Body of pancreas (tissue), 4 donors: Measurements from ENCODE around the gene EDAR. TPM values are rescaled to one million over a fixed set of nuclear protein-coding genes. Genes with fewer than 3 reads are reported as not detected.

Experiments used
- ATAC-seq: fragments of 150-250 bp; one replicate; pipeline ENCODE4 v1.9.1; 2016
- DNase-seq, 4 donors: peaks; one replicate each; pipeline ENCODE4 v3.0.0-alpha.2; 2019
- H3K27ac ChIP-seq, 4 donors: fragments of 200-600 bp; sonication (generic); 1 replicate in 3 of 4; 2 replicates in 1 of 4; pipeline versions ENCODE4 v1.5.1 to v1.6.1; 2016 to 2019; ENCODE audit warnings: mild to moderate bottlenecking in 1 of 4, mixed read lengths in 1 of 4, moderate library complexity in 1 of 4
- H3K27me3 ChIP-seq, 2 donors: fragments of 200-600 bp; sonication (generic); one replicate each; pipeline ENCODE4 v1.6.0; 2016; ENCODE audit warnings: mild to moderate bottlenecking in 1 of 2
- H3K36me3 ChIP-seq, 2 donors: fragments of 200-600 bp; sonication (generic); replicated peaks in 1 of 2; 2 replicates each; pipeline ENCODE4 v1.5.1; 2016; ENCODE audit warnings: low read depth in 2 of 2; ENCODE audit not compliant: insufficient read depth in 1 of 2
- H3K4me1 ChIP-seq: fragments of 200-600 bp; sonication (generic); one replicate; pipeline ENCODE4 v1.6.0; 2016
- H3K4me3 ChIP-seq, 2 donors: fragments of 200-600 bp; sonication (generic); 1 replicate in 1 of 2; 2 replicates in 1 of 2; pipeline ENCODE4 v1.5.1; 2016 to 2019
- H3K9me3 ChIP-seq, 3 donors: fragments of 200-600 bp; sonication (generic); 1 replicate in 2 of 3; 2 replicates in 1 of 3; pipeline ENCODE4 v1.5.1; 2016
- POLR2A ChIP-seq, 3 donors: fragments of 450-650 bp; IDR thresholded peaks; one replicate each; pipeline ENCODE4 v1.6.1; 2016; ENCODE audit warnings: antibody characterized with exemption in 3 of 3, mild to moderate bottlenecking in 2 of 3
- WGBS, 2 donors: methylation state at CpG; one replicate each; pipeline ENCODE4 v1.1.5; 2017; 5-methylcytosine and 5-hydroxymethylcytosine counted together
- intact Hi-C: fragments of 100-400 bp; cut with DNase I; formaldehyde crosslinking; loops from one replicate; pipeline ENCODE4 v1.15.1; 2023
- total RNA-seq, 2 donors: library from RNA; depleted of rRNA; stranded (reverse); fragments of >200 nt; gene quantifications; one replicate each; pipeline ENCODE4 v1.1.0, GENCODE V29; 2016
- TF ChIP-seq, protein P1 (sequence below), 7 experiments: fragments of 450-650 bp in 4 of 7; fragments of 200-600 bp in 3 of 7; sonication (generic) in 3 of 7; IDR thresholded peaks; one replicate each; pipeline ENCODE4 v1.5.1; 2016 to 2019; ENCODE audit warnings: antibody characterized with exemption in 7 of 7

Gene EDAR
- total RNA-seq, 2 donors from 2014 or later: not detected

GRCh38 chr2:108994178-108994577, 5.2 kb upstream of the EDAR start:
- DNase-seq (no peak), ATAC-seq (no peak)
- H3K4me3 ChIP-seq: no peak overlapping the region
- no peaks in the 10 kb centered on the region for H3K36me3 ChIP-seq
- intact Hi-C loops: no loop called here
- whole genome bisulfite sequencing, 2 donors: 67 to 79% methylated on average over 6 of the region's 6 CpGs
- H3K4me1 ChIP-seq: no peaks in the 10 kb centered on the region
- H3K27ac ChIP-seq: no peak overlapping the region
- TF ChIP-seq POLR2A (IDR thresholded peaks at IDR 0.05): no peak
- TF ChIP-seq, protein P1, sequence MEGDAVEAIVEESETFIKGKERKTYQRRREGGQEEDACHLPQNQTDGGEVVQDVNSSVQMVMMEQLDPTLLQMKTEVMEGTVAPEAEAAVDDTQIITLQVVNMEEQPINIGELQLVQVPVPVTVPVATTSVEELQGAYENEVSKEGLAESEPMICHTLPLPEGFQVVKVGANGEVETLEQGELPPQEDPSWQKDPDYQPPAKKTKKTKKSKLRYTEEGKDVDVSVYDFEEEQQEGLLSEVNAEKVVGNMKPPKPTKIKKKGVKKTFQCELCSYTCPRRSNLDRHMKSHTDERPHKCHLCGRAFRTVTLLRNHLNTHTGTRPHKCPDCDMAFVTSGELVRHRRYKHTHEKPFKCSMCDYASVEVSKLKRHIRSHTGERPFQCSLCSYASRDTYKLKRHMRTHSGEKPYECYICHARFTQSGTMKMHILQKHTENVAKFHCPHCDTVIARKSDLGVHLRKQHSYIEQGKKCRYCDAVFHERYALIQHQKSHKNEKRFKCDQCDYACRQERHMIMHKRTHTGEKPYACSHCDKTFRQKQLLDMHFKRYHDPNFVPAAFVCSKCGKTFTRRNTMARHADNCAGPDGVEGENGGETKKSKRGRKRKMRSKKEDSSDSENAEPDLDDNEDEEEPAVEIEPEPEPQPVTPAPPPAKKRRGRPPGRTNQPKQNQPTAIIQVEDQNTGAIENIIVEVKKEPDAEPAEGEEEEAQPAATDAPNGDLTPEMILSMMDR (IDR thresholded peaks at IDR 0.05): no peak
- H3K9me3 ChIP-seq: no peaks in the 10 kb centered on the region
- H3K27me3 ChIP-seq: no peaks in the 10 kb centered on the region

DNA sequence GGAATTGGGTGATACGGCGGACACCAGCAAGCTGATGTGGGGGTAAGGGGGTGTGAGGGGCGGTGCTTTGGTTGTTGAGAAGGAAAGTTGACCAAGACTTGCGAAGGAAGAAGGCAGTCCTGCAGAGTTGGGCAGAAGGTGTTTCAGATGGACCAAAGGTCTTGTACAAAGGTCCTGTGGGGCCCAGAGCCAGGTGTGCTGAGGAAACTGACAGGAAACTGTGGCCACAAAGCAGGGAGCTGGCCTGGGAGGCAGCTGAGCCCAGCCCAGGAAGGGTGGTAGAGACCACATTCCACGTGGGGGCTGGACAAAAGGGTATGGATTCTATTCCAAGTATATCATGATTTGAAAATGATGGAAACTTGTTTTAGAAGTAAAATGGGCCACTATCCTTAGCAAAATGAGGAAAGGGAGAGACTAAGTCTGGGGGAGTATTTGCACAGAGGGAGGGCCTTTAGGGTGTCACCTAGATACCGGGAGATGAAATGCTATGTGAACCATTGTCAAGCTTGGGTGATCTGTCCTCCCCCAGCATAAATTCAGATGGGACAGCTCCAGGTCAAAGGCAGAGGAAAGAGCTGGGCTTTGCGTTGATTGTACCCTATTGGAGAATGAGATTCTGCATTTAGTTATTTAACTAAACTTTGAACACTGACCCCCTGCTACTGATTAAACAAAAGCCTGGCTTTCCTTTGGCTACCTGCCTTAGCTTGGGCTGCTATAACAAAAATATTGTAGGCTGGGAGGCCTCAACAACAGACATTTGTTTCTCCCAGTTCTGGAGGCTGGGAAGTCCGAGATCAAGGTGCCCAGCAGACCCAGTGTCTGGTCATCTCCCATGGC, 4.3 kb upstream of the EDAR start:
- H3K4me3 ChIP-seq: no peak overlapping the region
- ATAC-seq (no peak), DNase-seq (no peak)
- no peak overlapping the region for H3K27ac ChIP-seq
- TF ChIP-seq, protein P1 (IDR thresholded peaks at IDR 0.05): no peak
- no peak for TF ChIP-seq POLR2A (IDR thresholded peaks at IDR 0.05)
- WGBS, 2 donors: 74 to 76% methylated on average over 7 to 8 of the region's 8 CpGs
- peaks cover 6% of the 10 kb centered on the region for H3K4me1 ChIP-seq
- H3K36me3 ChIP-seq: no peaks in the 10 kb centered on the region
- H3K9me3 ChIP-seq: no peaks in the 10 kb centered on the region
- intact Hi-C loops: no loop called here
- no peaks in the 10 kb centered on the region for H3K27me3 ChIP-seq

DNA sequence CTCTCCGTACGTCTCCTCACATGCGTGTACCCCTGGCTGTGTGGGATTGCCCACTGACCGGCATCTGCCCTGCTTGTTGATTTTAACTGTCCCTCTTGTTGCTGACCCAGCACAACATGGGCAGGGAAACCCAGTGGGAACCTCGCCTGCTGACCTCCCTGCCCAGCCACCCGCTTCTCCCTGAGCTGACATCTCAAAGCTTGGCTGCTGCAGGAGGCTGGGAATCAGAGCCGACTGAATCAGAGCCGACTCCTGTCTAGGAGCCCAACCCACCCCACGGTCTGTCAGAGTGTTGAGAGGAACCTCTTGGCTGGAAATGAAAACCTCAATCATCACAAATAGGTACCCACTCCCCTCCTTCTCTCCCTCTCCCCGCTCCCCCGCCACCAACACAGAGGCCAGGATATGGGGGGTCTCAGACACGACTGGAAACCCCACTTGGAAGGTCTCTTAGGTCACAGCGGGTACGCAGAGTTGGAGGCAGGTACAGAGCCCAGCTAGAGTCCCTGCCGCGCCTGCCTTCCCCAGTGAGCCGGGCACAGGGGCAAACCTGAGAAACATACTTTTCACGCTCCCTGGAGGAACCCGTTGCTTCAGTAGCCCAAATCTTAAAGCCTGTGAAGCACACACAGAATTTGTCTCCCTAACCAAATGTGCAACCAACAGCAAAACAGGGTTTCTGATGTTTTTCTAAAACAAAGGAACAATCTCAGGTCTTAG, 784 bp downstream of the EDAR start:
- no peak overlapping the region for H3K27ac ChIP-seq
- DNase-seq (no peak), ATAC-seq (peak; percentile 25)
- intact Hi-C loops: no loop called here
- no peaks in the 10 kb centered on the region for H3K27me3 ChIP-seq
- WGBS, 2 donors: 50 to 51% methylated on average over 17 to 19 of the region's 19 CpGs
- no peak for TF ChIP-seq POLR2A (IDR thresholded peaks at IDR 0.05)
- TF ChIP-seq, protein P1 (IDR thresholded peaks at IDR 0.05): no peak
- no peaks in the 10 kb centered on the region for H3K36me3 ChIP-seq
- peaks cover 6% of the 10 kb centered on the region for H3K4me1 ChIP-seq
- H3K4me3 ChIP-seq: no peak overlapping the region
- no peaks in the 10 kb centered on the region for H3K9me3 ChIP-seq

GRCh38 chr2:108986916-108987510, 2.0 kb downstream of the EDAR start:
- Histone ChIP-seq H3K27me3 (no peaks in the 10 kb centered on the region), H3K27ac (no peak overlapping the region), H3K4me3 (no peak overlapping the region), H3K4me1 (peaks cover 6% of the 10 kb centered on the region), H3K36me3 (no peaks in the 10 kb centered on the region), H3K9me3 (no peaks in the 10 kb centered on the region)
- no peak for ATAC-seq
- no peak for TF ChIP-seq POLR2A (IDR thresholded peaks at IDR 0.05)
- TF ChIP-seq, protein P1 (IDR thresholded peaks at IDR 0.05): no peak
- intact Hi-C loops: no loop called here
- DNase-seq: no peak
- 71 to 85% methylated on average over 7 of the region's 7 CpGs for WGBS, 2 donors
